Mesenchymal stem cell (in vitro differentiated cells and primary cell): Measurements from ENCODE around the gene SLC12A7.

ENCODE experiments used
- DNase-seq: peaks from one replicate; pipeline ENCODE4 v3.0.0-alpha.2; 2013
- H2AFZ ChIP-seq: one replicate; pipeline ENCODE4 v1.6.1; 2013; ENCODE audit warnings: low read depth, mild to moderate bottlenecking, control low read depth, inconsistent platforms, low read length, moderate library complexity
- H2AK5ac ChIP-seq: 2 replicates; pipeline ENCODE4 v1.6.1; 2013; ENCODE audit warnings: low read length, moderate library complexity, mild to moderate bottlenecking, inconsistent platforms; ENCODE audit not compliant: severe bottlenecking
- H2BK120ac ChIP-seq: one replicate; pipeline ENCODE4 v1.6.1; 2013; ENCODE audit warnings: low read depth, mild to moderate bottlenecking, inconsistent platforms, low read length, moderate library complexity
- H2BK12ac ChIP-seq, 2 experiments: one replicate each; pipeline ENCODE4 v1.6.1; 2013; ENCODE audit warnings: inconsistent platforms in 2 of 2, low read length in 2 of 2, mild to moderate bottlenecking in 2 of 2, moderate library complexity in 2 of 2, control low read depth in 1 of 2
- H2BK15ac ChIP-seq: one replicate; pipeline ENCODE4 v1.6.1; 2013; ENCODE audit warnings: mild to moderate bottlenecking, low read depth, inconsistent platforms; ENCODE audit not compliant: poor library complexity, severe bottlenecking
- H2BK5ac ChIP-seq: 2 replicates; pipeline ENCODE4 v1.6.1; 2013; ENCODE audit warnings: low read depth, mild to moderate bottlenecking, low read length, control low read depth, inconsistent platforms; ENCODE audit not compliant: poor library complexity, severe bottlenecking
- H3K14ac ChIP-seq, 2 experiments: one replicate each; pipeline ENCODE4 v1.6.1; 2013; ENCODE audit warnings: inconsistent platforms in 2 of 2, low read length in 2 of 2, control low read depth in 1 of 2, mild to moderate bottlenecking in 1 of 2, moderate library complexity in 1 of 2
- H3K18ac ChIP-seq, 2 experiments: one replicate each; pipeline ENCODE4 v1.6.1; 2013; ENCODE audit warnings: inconsistent platforms in 2 of 2, low read length in 2 of 2, control low read depth in 1 of 2, low read depth in 1 of 2, mild to moderate bottlenecking in 1 of 2
- H3K23ac ChIP-seq, 2 experiments: one replicate each; pipeline ENCODE4 v1.6.1; 2013; ENCODE audit warnings: inconsistent platforms in 2 of 2, low read length in 2 of 2, mild to moderate bottlenecking in 2 of 2, moderate library complexity in 2 of 2, control low read depth in 1 of 2
- H3K27ac ChIP-seq: 2 replicates; pipeline ENCODE4 v1.5.1; 2013; ENCODE audit warnings: mild to moderate bottlenecking, moderate library complexity, low read length, control low read depth, inconsistent platforms; ENCODE audit not compliant: poor library complexity, severe bottlenecking
- H3K27me3 ChIP-seq, 2 experiments: 2 replicates each; pipeline versions ENCODE4 v1.6.1 to v1.7.0; 2013; ENCODE audit warnings: low read length in 2 of 2, mild to moderate bottlenecking in 2 of 2, moderate library complexity in 2 of 2, control low read depth in 1 of 2, inconsistent platforms in 1 of 2; ENCODE audit not compliant: control insufficient read depth in 1 of 2, insufficient read depth in 1 of 2
- H3K36me3 ChIP-seq, 2 experiments: 2 replicates each; pipeline versions ENCODE4 v1.6.1 to v1.7.0; 2013; ENCODE audit warnings: low read length in 2 of 2, control low read depth in 1 of 2, inconsistent platforms in 1 of 2, low read depth in 1 of 2, mild to moderate bottlenecking in 1 of 2; ENCODE audit not compliant: insufficient read depth in 2 of 2, control insufficient read depth in 1 of 2
- H3K4ac ChIP-seq, 2 experiments: one replicate each; pipeline ENCODE4 v1.6.1; 2013; ENCODE audit warnings: inconsistent platforms in 2 of 2, low read length in 2 of 2, mild to moderate bottlenecking in 2 of 2, moderate library complexity in 2 of 2, control low read depth in 1 of 2, low read depth in 1 of 2
- H3K4me1 ChIP-seq: 2 replicates; pipeline ENCODE4 v1.6.1; 2013; ENCODE audit warnings: low read depth, low read length, control low read depth; ENCODE audit not compliant: control insufficient read depth, insufficient read depth
- H3K4me2 ChIP-seq: 2 replicates; pipeline ENCODE4 v1.6.1; 2013; ENCODE audit warnings: low read length, mild to moderate bottlenecking, inconsistent platforms; ENCODE audit not compliant: poor library complexity, severe bottlenecking
- H3K4me3 ChIP-seq, 2 experiments: 2 replicates each; pipeline versions ENCODE4 v1.5.1 to v1.7.0; 2013; ENCODE audit warnings: low read length in 2 of 2, mild to moderate bottlenecking in 2 of 2, control low read depth in 1 of 2, low read depth in 1 of 2; ENCODE audit not compliant: insufficient read depth in 1 of 2
- H3K79me1 ChIP-seq: replicated peaks from 2 replicates; pipeline ENCODE4 v1.6.1; 2013; ENCODE audit warnings: mild to moderate bottlenecking, control low read depth, low read length, inconsistent platforms; ENCODE audit not compliant: poor library complexity, severe bottlenecking
- H3K9ac ChIP-seq: 2 replicates; pipeline ENCODE4 v1.7.0; 2013; ENCODE audit warnings: mild to moderate bottlenecking, low read length, moderate library complexity
- H3K9me3 ChIP-seq: 2 replicates; pipeline ENCODE4 v1.7.0; 2013; ENCODE audit warnings: mild to moderate bottlenecking, low read length; ENCODE audit not compliant: control insufficient read depth
- H4K8ac ChIP-seq: one replicate; pipeline ENCODE4 v1.6.1; 2013; ENCODE audit warnings: inconsistent platforms, mild to moderate bottlenecking, low read length, moderate library complexity
- H4K91ac ChIP-seq: one replicate; pipeline ENCODE4 v1.6.1; 2013; ENCODE audit warnings: mild to moderate bottlenecking, low read length, inconsistent platforms
- WGBS: methylation state at CpG from one replicate; pipeline ENCODE4 v1.1.7; 2013; ENCODE audit warnings: mixed read lengths; 5-methylcytosine and 5-hydroxymethylcytosine counted together

Gene SLC12A7

DNA sequence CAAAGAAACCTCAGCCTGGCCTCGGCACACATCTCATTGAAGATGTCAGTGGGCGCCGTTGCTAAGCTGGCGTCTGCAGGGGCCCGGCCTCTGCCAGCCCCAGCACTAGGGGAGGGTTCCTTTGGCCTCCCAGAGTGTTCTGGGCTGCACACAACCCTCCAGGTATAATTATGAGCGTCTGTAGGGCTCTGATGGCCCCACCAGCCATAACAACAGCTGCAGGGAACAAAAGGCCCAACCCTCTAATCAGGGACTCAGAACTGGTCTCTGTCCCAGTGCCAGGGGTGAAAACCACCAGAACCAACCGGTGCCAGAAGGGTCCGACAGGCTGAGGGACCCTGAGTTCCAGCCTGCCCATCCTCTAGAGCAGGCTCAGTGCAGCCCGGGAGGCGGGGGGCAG is 39.5 kb upstream of the SLC12A7 start:
- Histone ChIP-seq H2BK12ac (no peak overlapping the region), H2AFZ (no peak overlapping the region), H3K4me1 (peaks cover 8% of the 10 kb centered on the region), H3K36me3 (no peaks in the 10 kb centered on the region), H3K79me1 (no peaks in the 10 kb centered on the region), H3K4ac (no peak overlapping the region), H3K4me3 (no peak overlapping the region), H4K8ac (no peak overlapping the region), H3K14ac (no peak overlapping the region), H2BK120ac (no peak overlapping the region), H3K9me3 (peaks cover under 1% of the 10 kb centered on the region), H3K27ac (no peak overlapping the region), H3K18ac (no peak overlapping the region), H2BK15ac (no peak overlapping the region), H3K4me2 (no peak overlapping the region), H4K91ac (no peak overlapping the region), H3K27me3 (peaks cover 54 to 61% of the 10 kb centered on the region in 2 experiments), H2BK5ac (no peak overlapping the region), H3K23ac (no peak overlapping the region), H3K9ac (no peak overlapping the region), H2AK5ac (no peak overlapping the region)
- WGBS, result 83% methylated on average over 10 of the region's 10 CpGs
- no peak for DNase-seq

DNA sequence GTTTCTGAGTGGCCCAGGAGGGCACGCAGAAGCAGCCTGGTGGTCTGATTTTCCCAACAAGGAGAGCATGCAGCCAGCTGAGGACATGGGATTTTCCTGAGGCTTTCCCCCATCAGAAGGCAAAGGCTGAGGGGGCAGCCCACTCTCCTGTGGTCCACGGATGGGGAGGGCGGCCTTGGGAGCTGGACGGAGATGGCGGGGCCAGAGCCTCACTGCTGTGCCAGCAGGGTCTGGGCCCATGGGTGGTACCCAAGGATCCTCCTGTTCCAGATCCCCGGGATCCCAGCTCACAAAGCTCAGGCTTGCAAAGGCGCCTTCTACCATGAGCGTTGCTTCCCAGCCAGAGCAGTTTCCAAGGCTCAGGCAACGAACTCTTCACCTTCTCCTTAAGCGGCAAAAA is 39.0 kb upstream of the SLC12A7 start:
- Histone ChIP-seq H3K23ac (no peak overlapping the region), H3K79me1 (no peaks in the 10 kb centered on the region), H3K18ac (no peak overlapping the region), H3K4ac (no peak overlapping the region), H2BK12ac (no peak overlapping the region), H3K4me2 (no peak overlapping the region), H4K8ac (no peak overlapping the region), H3K9me3 (no peaks in the 10 kb centered on the region), H2AK5ac (no peak overlapping the region), H2BK15ac (no peak overlapping the region), H3K4me1 (peaks cover 6% of the 10 kb centered on the region), H2AFZ (no peak overlapping the region), H3K27ac (no peak overlapping the region), H2BK5ac (no peak overlapping the region), H4K91ac (no peak overlapping the region), H3K9ac (no peak overlapping the region), H3K36me3 (no peaks in the 10 kb centered on the region), H3K14ac (no peak overlapping the region), H2BK120ac (no peak overlapping the region), H3K27me3 (peaks cover 56 to 58% of the 10 kb centered on the region in 2 experiments), H3K4me3 (no peak overlapping the region)
- DNase-seq, result no peak
- 91% methylated on average over 10 of the region's 10 CpGs for WGBS

DNA sequence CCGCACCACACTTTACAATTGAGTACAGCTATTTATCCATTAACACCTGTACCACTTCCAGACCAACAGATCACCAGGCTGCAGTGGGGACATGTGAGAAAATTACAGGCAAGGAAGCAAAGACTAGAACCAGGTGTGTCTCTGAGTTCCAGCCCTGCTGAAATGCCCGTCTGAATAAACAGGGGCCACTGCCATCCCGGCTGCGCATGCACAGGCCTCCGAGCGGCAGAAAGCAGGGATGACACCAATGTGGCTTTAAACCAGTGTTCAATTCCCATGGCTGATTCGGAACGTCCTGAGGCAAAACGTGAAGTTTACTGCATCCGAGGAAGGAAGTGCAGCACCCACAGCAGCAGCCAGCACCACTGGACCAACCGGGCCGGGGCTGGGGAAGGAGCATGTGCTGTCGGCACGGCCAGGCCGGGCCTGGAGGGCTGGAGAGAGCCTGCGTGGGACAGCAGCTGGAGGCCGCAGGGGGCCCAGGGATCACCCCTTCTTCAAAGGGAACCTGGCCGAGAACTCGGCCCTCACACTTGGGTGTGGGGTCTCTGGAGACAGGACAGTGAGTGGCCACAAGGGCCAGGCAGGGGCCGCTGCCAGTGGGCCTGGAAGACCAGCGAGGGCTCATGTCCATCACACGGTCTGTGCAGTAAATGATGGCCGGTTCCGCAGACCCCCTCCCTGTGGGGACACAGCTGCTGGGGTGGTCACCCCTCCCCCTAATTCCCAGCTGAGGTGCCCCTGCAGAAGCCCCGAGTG is 33.0 kb upstream of the SLC12A7 start:
- no peak overlapping the region for H2AFZ ChIP-seq
- no peak overlapping the region for H2BK15ac ChIP-seq
- no peak overlapping the region for H3K18ac ChIP-seq
- no peak overlapping the region for H2BK120ac ChIP-seq
- peaks cover 35 to 40% of the 10 kb centered on the region in 2 experiments for H3K27me3 ChIP-seq
- no peak overlapping the region for H2AK5ac ChIP-seq
- no peak overlapping the region for H3K23ac ChIP-seq
- H4K91ac ChIP-seq, result no peak overlapping the region
- no peak overlapping the region for H3K14ac ChIP-seq
- H2BK5ac ChIP-seq, result no peak overlapping the region
- no peak for DNase-seq
- H3K4me3 ChIP-seq, result no peak overlapping the region
- WGBS, result 85% methylated on average over 25 of the region's 25 CpGs
- H2BK12ac ChIP-seq, result no peak overlapping the region
- H3K4me1 ChIP-seq, result peaks cover 2% of the 10 kb centered on the region
- no peaks in the 10 kb centered on the region for H3K36me3 ChIP-seq
- H4K8ac ChIP-seq, result no peak overlapping the region
- no peak overlapping the region for H3K4me2 ChIP-seq
- H3K9me3 ChIP-seq, result no peaks in the 10 kb centered on the region
- no peaks in the 10 kb centered on the region for H3K79me1 ChIP-seq
- H3K4ac ChIP-seq, result no peak overlapping the region
- no peak overlapping the region for H3K9ac ChIP-seq
- H3K27ac ChIP-seq, result no peak overlapping the region

DNA sequence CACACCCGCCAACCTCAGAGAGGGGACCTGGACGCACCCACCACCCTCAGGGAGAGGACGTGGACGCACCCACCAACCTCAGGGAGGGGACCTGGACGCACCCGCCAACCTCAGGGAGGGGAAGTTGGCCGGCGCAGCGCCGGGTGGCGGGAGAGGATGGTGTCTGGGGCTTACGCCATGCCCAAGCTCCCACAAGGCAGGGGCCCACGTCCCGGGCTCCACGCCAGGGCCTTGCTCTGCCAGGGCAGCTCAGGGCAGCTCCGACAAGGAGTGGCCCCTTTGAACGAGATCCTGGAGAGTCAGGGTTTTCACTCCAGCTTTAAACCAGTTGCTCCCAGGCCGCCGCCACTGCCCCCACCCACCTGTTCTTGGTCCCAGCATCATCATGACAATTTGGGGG is 32.2 kb upstream of the SLC12A7 start:
- H3K27me3 ChIP-seq, result peaks cover 40 to 46% of the 10 kb centered on the region in 2 experiments

More for the DNA sequence above, 32.2 kb upstream of the SLC12A7 start:
- Histone ChIP-seq H4K8ac (no peak overlapping the region), H3K4ac (no peak overlapping the region), H2BK15ac (no peak overlapping the region), H3K27ac (no peak overlapping the region), H3K9me3 (no peaks in the 10 kb centered on the region), H3K36me3 (no peaks in the 10 kb centered on the region), H3K23ac (no peak overlapping the region), H2BK5ac (no peak overlapping the region), H2BK120ac (no peak overlapping the region), H3K4me1 (peaks cover 2% of the 10 kb centered on the region), H3K9ac (no peak overlapping the region), H3K79me1 (no peaks in the 10 kb centered on the region), H2AK5ac (no peak overlapping the region), H4K91ac (no peak overlapping the region), H2BK12ac (no peak overlapping the region), H3K4me3 (peak overlapping the region in 1 of 2 experiments; percentile 18), H3K4me2 (no peak overlapping the region), H2AFZ (no peak overlapping the region), H3K18ac (no peak overlapping the region), H3K14ac (no peak overlapping the region)
- WGBS, result 88% methylated on average over 19 of the region's 19 CpGs
- DNase-seq, result no peak
